B cell (primary cell): ENCODE results near the gene SH3GLB2. TPM values are rescaled to one million over a fixed set of nuclear protein-coding genes. Genes with fewer than 3 reads are reported as not detected.

Experiments
- ATAC-seq: fragments of 200-7000 bp; cut with Tn5 transposase; one replicate; pipeline ENCODE4 v1.10.0; 2021; ENCODE audit warnings: low read depth, mild to moderate bottlenecking, moderate number of reproducible peaks, moderate library complexity
- CTCF ChIA-PET: fragments of 350-600 bp; sonication (Branson Sonifier 250); formaldehyde crosslinking; loops from one replicate; lab custom pipeline; 2021; ENCODE audit warnings: antibody characterized with exemption, inconsistent platforms; lab: Charles Lee
- POLR2A ChIA-PET: fragments of 350-600 bp; sonication (Branson Sonifier 250); formaldehyde crosslinking; loops from one replicate; lab custom pipeline; 2021; ENCODE audit warnings: antibody characterized with exemption; lab: Charles Lee
- DNase-seq: peaks from one replicate; pipeline ENCODE4 v3.0.0; 2013
- H2AFZ ChIP-seq: 2 replicates; pipeline ENCODE4 v1.6.1; 2012; ENCODE audit warnings: mild to moderate bottlenecking, low read depth, low read length; ENCODE audit not compliant: insufficient read depth, poor library complexity, severe bottlenecking
- H3K27ac ChIP-seq, 2 donors: 1 replicate in 1 of 2; 2 replicates in 1 of 2; pipeline ENCODE4 v1.5.1; 2012 to 2013; ENCODE audit warnings: low read length in 2 of 2, mild to moderate bottlenecking in 2 of 2, moderate library complexity in 1 of 2
- H3K27me3 ChIP-seq, 4 experiments: fragments of 200-600 bp in 1 of 4; sonication (generic) in 1 of 4; replicated peaks in 1 of 4; 1 replicate in 2 of 4; 2 replicates in 2 of 4; pipeline versions ENCODE4 v1.6.1 to v1.7.0; 2013 to 2016; ENCODE audit warnings: low read length in 3 of 4, mild to moderate bottlenecking in 2 of 4, mixed read lengths in 1 of 4, moderate library complexity in 1 of 4; ENCODE audit not compliant: insufficient read depth in 4 of 4, control insufficient read depth in 3 of 4; ENCODE audit errors: control extremely low read depth in 1 of 4
- H3K36me3 ChIP-seq, 2 experiments: replicated peaks in 1 of 2; 1 replicate in 1 of 2; 2 replicates in 1 of 2; pipeline versions ENCODE4 v1.6.1 to v1.7.1; 2013; ENCODE audit warnings: low read length in 1 of 2; ENCODE audit not compliant: insufficient read depth in 2 of 2, control insufficient read depth in 1 of 2; ENCODE audit errors: control extremely low read depth in 1 of 2, extremely low read depth in 1 of 2
- H3K4me1 ChIP-seq, 2 donors: fragments of 200-600 bp in 1 of 2; sonication (generic) in 1 of 2; 1 replicate in 1 of 2; 2 replicates in 1 of 2; pipeline versions ENCODE4 v1.5.1 to v1.6.1; 2013 to 2017; ENCODE audit warnings: low read length in 2 of 2; ENCODE audit not compliant: control insufficient read depth in 2 of 2, insufficient read depth in 2 of 2
- H3K4me2 ChIP-seq: replicated peaks from 2 replicates; pipeline ENCODE3; 2012; ENCODE audit warnings: mild to moderate bottlenecking, low read depth, low read length; ENCODE audit not compliant: poor library complexity, severe bottlenecking
- H3K4me3 ChIP-seq, 5 experiments: fragments of 200-600 bp in 1 of 5; sonication (generic) in 1 of 5; 1 replicate in 3 of 5; 2 replicates in 2 of 5; pipeline versions ENCODE4 v1.5.1 to v1.7.0; 2011 to 2016; ENCODE audit warnings: low read length in 4 of 5, mild to moderate bottlenecking in 4 of 5, low read depth in 2 of 5, control low read depth in 1 of 5, moderate library complexity in 1 of 5; ENCODE audit not compliant: insufficient read depth in 1 of 5; ENCODE audit errors: control extremely low read depth in 1 of 5, extremely low read depth in 1 of 5
- H3K79me2 ChIP-seq: fragments of 200-600 bp; sonication (generic); one replicate; pipeline ENCODE4 v1.6.0; 2016; ENCODE audit warnings: low read length; ENCODE audit not compliant: control insufficient read depth, insufficient read depth
- H3K9ac ChIP-seq: fragments of 200-600 bp; sonication (generic); 2 replicates; pipeline ENCODE4 v1.6.1; 2017; ENCODE audit warnings: mild to moderate bottlenecking, low read length, moderate library complexity
- H3K9me3 ChIP-seq, 3 donors: one replicate each; pipeline versions ENCODE4 v1.6.1 to v1.7.1; 2013; ENCODE audit warnings: low read length in 2 of 3; ENCODE audit not compliant: control insufficient read depth in 2 of 3, insufficient read depth in 1 of 3; ENCODE audit errors: control extremely low read depth in 1 of 3
- H4K20me1 ChIP-seq: 2 replicates; pipeline ENCODE4 v1.6.0; 2012; ENCODE audit warnings: mild to moderate bottlenecking, low read length; ENCODE audit not compliant: insufficient read depth, control insufficient read depth, poor library complexity, severe bottlenecking
- H3K27ac Mint-ChIP-seq: one replicate; pipeline ENCODE4 v1.8.0; 2021; ENCODE audit warnings: mixed read lengths
- H3K27me3 Mint-ChIP-seq: one replicate; pipeline ENCODE4 v1.8.0; 2021; ENCODE audit warnings: mixed read lengths
- H3K4me1 Mint-ChIP-seq: one replicate; pipeline ENCODE4 v1.8.0; 2021; ENCODE audit warnings: mixed read lengths
- H3K4me3 Mint-ChIP-seq: one replicate; pipeline ENCODE4 v1.8.0; 2021; ENCODE audit warnings: mixed read lengths
- H3K9me3 Mint-ChIP-seq: one replicate; pipeline ENCODE4 v1.8.0; 2022; ENCODE audit warnings: mixed read lengths; ENCODE audit not compliant: insufficient read depth
- EZH2 ChIP-seq: IDR thresholded peaks from 2 replicates; pipeline ENCODE4 v1.6.1; 2012; ENCODE audit warnings: borderline replicate concordance, low read depth, mild to moderate bottlenecking, moderate library complexity, low read length; ENCODE audit not compliant: insufficient read depth, poor library complexity, severe bottlenecking
- WGBS: methylation state at CpG from one replicate; pipeline ENCODE4 v1.1.5; 2013; ENCODE audit warnings: missing lambda C conversion rate; ENCODE audit not compliant: insufficient coverage; 5-methylcytosine and 5-hydroxymethylcytosine counted together
- intact Hi-C: fragments of 100-400 bp; cut with micrococcal nuclease; formaldehyde crosslinking; loops from one replicate; pipeline ENCODE4 v1.10.0; 2022
- polyA plus RNA-seq: library from polyadenylated mRNA; depleted of rRNA; stranded (reverse); fragments of >200 nt; gene quantifications from 2 replicates; pipeline ENCODE4 v1.2.3, GENCODE V29; 2012
- total RNA-seq, 2 donors: library from RNA; stranded (reverse); fragments of 120-200 nt in 1 of 2; gene quantifications; 1 replicate in 1 of 2; 2 replicates in 1 of 2; pipeline versions ENCODE4 v1.2.3 to v1.2.4, GENCODE V29; 2013 to 2022
- TF ChIP-seq, protein P1 (sequence below): fragments of 200-600 bp; IDR thresholded peaks from one replicate; pipeline ENCODE4 v1.8.0; 2022; ENCODE audit warnings: antibody characterized with exemption, mild to moderate bottlenecking

SH3GLB2 gene
- total and polyA plus RNA-seq, 2 donors (not counting 1 experiment from before 2014, with no cell fraction given) = 110 to 176 TPM

DNA sequence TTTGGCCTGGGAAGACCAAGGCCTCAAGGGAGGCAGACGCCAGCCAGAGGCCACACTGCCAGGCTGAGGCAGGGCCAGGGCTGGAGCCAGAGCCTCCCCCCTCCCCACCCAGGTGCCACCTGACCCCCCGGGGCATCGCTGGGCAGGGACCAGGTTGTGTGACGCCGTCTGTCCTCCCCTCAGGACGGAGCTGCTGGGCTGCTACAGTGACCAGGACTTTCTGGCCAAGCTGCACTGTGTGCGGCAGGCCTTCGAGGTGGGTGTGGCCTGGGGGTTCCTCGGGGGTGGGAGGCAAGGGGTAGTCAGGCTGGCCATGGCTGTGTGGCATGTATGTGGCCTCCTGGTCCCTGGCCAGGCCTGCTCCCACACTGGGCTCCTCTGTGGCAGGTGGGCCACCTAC, 34.9 kb upstream of the SH3GLB2 start:
- Histone ChIP-seq H3K4me2 (no peak overlapping the region), H3K4me1 (peaks cover under 1 to 3% of the 10 kb centered on the region in 2 donors), H3K9ac (no peak overlapping the region), H3K27ac (no peak overlapping the region), H3K79me2 (no peaks in the 10 kb centered on the region), H3K27me3 (no peaks in the 10 kb centered on the region), H4K20me1 (no peaks in the 10 kb centered on the region), H3K9me3 (no peaks in the 10 kb centered on the region), H3K4me3 (no peak overlapping the region), H2AFZ (no peak overlapping the region), H3K36me3 (peaks cover 0 to 56% of the 10 kb centered on the region in 2 experiments)
- ATAC-seq (no peak), DNase-seq (no peak)
- Mint-ChIP-seq H3K4me3 (no peak overlapping the region), H3K4me1 (peaks cover under 1% of the 10 kb centered on the region), H3K27ac (no peak overlapping the region), H3K9me3 (no peaks in the 10 kb centered on the region), H3K27me3 (no peaks in the 10 kb centered on the region)
- WGBS = 100% methylated on average over 5 of the region's 9 CpGs
- intact Hi-C loops = no loop called here
- POLR2A ChIA-PET = interaction anchor here (0.6 kb wide), 1 partner anchor 39 kb away, joined by 5 read pairs; no protein-coding TSS in a partner anchor
- TF ChIP-seq EZH2 = no peak
- TF ChIP-seq, protein P1, sequence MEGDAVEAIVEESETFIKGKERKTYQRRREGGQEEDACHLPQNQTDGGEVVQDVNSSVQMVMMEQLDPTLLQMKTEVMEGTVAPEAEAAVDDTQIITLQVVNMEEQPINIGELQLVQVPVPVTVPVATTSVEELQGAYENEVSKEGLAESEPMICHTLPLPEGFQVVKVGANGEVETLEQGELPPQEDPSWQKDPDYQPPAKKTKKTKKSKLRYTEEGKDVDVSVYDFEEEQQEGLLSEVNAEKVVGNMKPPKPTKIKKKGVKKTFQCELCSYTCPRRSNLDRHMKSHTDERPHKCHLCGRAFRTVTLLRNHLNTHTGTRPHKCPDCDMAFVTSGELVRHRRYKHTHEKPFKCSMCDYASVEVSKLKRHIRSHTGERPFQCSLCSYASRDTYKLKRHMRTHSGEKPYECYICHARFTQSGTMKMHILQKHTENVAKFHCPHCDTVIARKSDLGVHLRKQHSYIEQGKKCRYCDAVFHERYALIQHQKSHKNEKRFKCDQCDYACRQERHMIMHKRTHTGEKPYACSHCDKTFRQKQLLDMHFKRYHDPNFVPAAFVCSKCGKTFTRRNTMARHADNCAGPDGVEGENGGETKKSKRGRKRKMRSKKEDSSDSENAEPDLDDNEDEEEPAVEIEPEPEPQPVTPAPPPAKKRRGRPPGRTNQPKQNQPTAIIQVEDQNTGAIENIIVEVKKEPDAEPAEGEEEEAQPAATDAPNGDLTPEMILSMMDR = no peak
- CTCF ChIA-PET = no interaction called here

DNA sequence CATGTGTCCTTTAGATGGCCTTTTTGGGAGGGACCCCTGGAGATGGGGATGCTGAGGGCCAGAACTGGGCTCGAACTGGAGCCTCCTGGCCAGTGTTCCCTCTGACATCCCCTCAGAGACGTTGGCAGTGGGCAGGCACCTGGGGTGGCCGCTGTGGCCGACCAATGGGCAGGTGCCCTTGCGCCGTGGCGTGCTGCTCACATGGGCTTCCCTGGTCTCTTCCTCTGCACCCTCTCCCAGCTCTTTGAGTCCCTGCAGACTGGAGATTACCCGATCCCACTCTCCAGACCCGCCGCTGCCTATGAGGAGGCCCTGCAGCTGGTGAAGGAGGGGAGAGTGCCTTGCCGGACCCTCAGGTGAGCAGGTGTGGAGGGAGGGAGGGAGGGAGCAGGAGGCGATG, 32.9 kb upstream of the SH3GLB2 start:
- H3K4me1 ChIP-seq = no peaks in the 10 kb centered on the region
- POLR2A ChIA-PET = no interaction called here
- no peak overlapping the region for H3K27ac ChIP-seq
- ATAC-seq (no peak), DNase-seq (no peak)
- no peaks in the 10 kb centered on the region for H3K79me2 ChIP-seq
- no peaks in the 10 kb centered on the region for H3K27me3 ChIP-seq
- no peaks in the 10 kb centered on the region for H4K20me1 ChIP-seq
- no peak overlapping the region for H3K4me3 ChIP-seq
- H3K9ac ChIP-seq = no peak overlapping the region
- TF ChIP-seq, protein P1 = no peak
- TF ChIP-seq EZH2 = no peak
- CTCF ChIA-PET = no interaction called here
- no peak overlapping the region for H3K27ac Mint-ChIP-seq
- no peaks in the 10 kb centered on the region for H3K27me3 Mint-ChIP-seq
- H3K4me1 Mint-ChIP-seq = no peaks in the 10 kb centered on the region
- intact Hi-C loops = no loop called here
- no peak overlapping the region for H3K4me3 Mint-ChIP-seq
- no peak overlapping the region for H2AFZ ChIP-seq
- H3K9me3 Mint-ChIP-seq = no peaks in the 10 kb centered on the region
- peaks cover 0 to 55% of the 10 kb centered on the region in 2 experiments for H3K36me3 ChIP-seq
- H3K4me2 ChIP-seq = no peak overlapping the region
- H3K9me3 ChIP-seq = no peaks in the 10 kb centered on the region
- 94% methylated on average over 10 of the region's 12 CpGs for WGBS
